Skeletal muscle cell (primary cell): Measurements from ENCODE around the gene MAML2.

Source experiments
- DNase-seq: peaks from one replicate; pipeline ENCODE4 v3.0.0-alpha.2; 2010; ENCODE audit warnings: low read depth
- H3K4me3 ChIP-seq: 2 replicates; pipeline ENCODE4 v1.5.1; 2011; ENCODE audit warnings: low read depth, mild to moderate bottlenecking, control low read depth, low read length, moderate library complexity

Gene MAML2

DNA sequence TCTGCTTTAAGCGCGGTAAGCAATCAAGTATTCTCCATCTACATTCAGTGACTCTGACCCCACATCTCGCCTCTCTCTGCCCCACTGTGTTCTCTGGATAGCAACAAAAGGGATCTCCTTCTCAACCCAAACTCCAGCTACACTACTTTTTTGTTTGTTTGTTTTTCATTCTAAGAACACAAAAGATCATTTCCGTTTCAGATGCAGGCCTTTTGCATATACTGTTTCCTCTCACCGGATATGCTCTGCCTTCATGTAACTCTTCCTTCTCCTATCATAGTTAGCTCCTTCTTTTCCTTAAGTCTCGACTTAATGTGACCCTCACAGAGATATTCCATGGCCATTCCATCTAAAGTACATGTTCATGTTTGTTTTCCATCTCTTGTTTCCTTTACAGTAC, 239.3 kb downstream of the MAML2 start:
- H3K4me3 ChIP-seq: no peak overlapping the region
- no peak for DNase-seq

DNA sequence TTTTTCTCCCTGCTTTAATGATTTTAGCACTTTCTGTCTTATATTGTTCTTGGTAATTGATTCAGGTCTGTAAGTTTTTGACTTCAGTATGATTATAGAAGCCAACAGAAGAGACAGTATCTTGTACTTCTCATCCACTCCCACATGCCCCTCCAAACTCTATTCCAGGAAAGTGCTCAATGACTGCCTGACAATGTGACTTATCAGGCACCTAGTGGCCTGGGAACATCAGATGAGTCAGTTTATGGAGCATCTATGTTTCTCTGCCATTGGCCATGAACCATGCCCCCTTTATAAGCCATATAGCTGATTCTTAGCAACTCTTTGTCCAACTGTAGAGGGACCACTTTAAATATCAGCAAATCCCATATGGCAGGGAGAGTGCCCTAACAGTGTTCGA, 239.9 kb downstream of the MAML2 start:
- no peak overlapping the region for H3K4me3 ChIP-seq
- DNase-seq: no peak

DNA sequence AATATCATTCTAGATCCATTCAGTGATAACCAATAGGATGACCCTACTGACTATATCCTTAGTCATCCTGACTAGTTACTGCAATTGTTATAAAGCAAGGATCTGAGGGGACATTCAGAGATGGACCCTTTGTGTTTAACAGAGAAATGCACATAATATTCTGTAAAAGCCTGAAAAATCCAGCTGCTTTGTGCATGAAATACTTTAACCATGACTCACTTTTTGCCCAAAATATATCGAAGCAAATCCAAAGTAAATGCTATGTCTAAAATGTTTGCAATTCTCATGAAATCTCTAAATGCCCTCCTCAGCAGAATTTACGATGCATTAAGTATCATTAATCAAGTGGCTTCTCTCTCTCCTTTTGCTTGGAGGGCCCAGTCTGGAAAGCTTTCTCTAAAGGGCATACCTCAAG, 240.3 kb downstream of the MAML2 start:
- no peak overlapping the region for H3K4me3 ChIP-seq
- no peak for DNase-seq

DNA sequence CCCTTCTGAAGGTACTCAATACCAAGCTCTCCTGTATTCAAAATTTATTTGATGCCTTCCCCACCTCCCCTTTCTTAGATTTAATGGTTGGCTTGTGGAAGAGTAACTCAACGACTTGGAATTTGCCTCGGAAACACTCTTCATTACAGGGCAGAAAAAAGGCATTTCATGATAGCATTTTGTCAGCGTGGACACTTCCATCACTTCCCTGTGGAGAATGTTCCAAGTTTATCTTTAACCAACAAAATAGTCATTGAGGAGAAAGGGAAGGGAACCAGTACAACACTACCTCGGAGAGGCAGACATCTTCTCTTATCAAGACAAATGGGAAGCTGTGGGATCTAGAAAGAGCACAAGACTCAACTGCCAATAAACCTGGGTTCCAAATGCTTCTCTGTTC, 241.8 kb downstream of the MAML2 start:
- H3K4me3 ChIP-seq: no peak overlapping the region
- no peak for DNase-seq

DNA sequence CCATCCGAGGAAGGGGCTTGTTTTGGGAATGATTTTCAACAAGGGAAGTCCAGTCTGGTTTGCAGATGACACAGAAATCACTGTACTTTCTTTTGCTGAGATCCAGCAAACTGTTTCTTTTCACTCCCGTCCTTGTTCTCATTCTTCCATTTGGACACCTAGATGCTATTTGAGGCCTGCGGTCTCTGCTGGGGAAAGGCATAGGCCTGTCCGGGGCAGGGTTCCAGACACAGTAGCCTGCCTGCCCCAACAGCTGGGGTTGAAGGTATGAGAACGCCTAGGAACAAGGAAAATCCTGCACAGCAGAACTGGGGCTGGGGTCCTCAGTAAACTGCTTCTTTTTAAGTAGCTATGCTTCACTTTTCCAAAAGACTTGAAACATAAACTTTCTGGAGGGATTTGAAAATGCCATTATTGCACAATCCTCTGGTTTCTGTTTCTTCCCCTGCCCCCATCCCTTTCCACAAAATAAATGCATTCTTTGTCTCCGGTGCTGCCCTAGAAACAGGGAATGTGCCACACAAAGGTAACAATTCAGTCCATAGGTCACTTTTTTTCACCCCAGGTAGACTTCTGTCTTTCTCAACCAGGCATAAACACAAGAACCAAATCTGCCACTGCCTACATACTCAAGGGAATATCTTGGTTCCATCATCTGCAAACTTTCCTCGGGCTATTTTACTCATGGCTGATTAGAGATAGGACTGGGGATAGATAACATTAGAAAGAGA, 244.3 kb downstream of the MAML2 start:
- no peak overlapping the region for H3K4me3 ChIP-seq
- DNase-seq: no peak

DNA sequence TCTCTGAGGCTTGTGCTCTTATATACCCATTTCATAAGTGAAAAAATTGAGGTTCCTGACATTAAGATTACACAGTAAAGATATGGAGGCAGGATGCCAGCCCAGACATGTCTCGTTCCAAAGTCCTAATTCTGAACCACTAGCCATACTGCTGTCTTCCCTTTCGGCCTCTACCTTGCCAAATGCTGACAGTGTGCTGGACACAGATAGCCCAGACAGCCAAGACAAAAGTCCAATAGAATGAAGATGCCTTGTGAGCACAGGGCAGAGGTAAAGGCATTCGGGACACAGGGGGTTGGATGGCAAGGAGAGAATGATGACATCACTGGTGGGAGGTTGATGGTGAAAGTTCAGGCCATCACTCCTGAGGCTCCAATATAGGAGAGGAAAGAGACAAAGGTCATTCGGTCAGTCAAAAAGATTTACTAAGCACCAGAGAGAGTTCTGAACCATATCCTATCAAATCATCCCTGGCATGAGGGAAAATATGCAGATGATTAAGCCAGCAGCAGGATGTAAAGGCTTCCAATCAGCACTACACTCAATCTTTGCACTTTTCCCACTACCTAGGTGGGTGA, 245.1 kb downstream of the MAML2 start:
- no peak overlapping the region for H3K4me3 ChIP-seq
- DNase-seq: no peak

DNA sequence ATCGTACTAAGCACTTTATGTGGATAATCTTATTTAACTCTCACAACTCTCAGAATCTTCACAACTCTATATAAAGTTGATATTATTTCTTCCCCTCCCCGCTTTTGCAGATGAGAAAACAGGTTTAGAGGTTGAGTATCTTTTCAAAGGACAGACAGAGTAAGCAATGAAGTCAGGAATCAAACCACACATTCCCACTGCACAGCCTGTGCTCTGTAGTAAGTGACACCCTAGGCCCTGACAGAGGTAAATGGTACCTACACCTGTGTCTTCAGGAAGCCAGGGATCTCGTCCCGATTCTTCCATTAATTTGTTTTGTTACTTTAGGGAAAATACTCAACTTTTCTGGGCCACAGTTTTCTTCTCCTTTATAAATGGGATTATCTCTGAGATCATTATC, 246.6 kb downstream of the MAML2 start:
- no peak overlapping the region for H3K4me3 ChIP-seq
- no peak for DNase-seq

DNA sequence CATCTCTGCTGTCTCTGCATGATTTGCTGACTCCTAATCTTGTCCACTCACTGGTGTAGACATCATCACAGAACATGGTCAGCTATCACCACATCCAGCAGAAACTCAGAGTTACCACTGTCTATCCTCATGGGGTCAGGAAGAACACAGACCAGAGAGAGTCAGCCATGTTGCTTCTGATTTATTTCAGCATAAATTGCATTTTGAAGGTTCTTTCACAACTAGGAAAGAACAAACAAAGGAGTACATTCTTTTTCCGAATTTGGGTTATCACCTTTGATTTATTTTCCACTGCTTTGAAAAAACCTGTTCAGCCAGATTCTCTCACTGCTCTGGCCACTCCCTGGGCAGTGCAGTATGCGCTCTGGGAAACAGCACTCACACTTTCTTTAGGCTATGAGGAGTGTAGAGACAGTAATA, 247.1 kb downstream of the MAML2 start:
- H3K4me3 ChIP-seq: no peak overlapping the region
- DNase-seq: no peak

DNA sequence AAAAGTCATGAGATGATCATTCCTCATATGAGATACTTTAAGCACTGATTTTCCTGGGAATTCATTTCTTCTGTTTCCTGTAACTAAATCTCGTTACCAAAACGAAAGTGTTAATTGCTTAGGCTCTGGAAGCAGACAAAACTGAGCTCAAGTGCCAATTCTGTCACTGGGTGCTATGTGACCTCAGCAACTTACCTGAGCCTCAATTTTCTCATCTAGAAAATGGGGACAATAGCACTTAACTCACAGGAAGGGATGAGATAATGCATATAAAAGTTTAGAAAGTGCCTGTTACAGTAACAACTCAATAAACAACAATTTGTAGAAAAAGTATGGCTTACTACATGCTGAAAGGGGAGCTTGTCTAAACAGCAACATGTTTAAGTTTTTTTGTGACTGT, 248.8 kb downstream of the MAML2 start:
- H3K4me3 ChIP-seq: no peak overlapping the region
- DNase-seq: no peak

DNA sequence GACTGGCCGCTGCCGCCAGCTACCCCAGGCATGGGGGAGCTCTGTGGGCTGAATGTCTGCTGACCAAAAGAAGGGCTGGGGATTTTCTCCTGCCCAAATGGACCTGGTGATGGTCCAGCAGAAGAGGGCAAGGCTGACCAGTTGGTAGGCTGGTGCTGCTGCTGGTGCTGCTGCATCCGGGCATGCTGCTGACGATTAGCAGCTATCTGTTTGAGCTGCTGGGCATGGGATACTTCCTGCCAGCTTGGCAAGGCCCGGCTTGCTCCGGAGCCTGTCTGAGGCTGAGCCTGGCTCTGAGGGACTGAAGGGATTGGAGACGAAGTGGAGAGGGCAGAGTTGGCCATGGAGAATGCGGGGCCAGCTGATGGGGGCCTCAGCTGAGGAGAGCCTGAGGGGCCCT, 250.5 kb downstream of the MAML2 start:
- H3K4me3 ChIP-seq: no peak overlapping the region
- no peak for DNase-seq

DNA sequence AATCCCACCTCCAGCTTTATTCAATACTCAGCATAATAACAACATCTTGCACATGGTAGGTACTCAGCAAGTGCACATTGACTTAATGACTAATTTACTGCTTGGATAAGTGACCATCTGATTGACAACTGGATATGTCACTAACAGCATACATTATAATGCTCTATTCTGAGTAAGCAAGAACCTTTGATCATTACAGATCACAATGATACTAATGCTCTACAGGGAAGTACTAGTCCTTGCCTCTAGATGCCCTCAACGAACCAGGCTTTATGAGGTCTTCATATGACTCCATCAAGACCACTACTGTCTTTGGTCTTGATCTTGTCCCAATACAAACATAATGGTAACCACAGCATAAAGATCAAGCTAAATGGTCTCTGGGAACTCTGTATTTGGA, 251.5 kb downstream of the MAML2 start:
- no peak overlapping the region for H3K4me3 ChIP-seq
- no peak for DNase-seq

DNA sequence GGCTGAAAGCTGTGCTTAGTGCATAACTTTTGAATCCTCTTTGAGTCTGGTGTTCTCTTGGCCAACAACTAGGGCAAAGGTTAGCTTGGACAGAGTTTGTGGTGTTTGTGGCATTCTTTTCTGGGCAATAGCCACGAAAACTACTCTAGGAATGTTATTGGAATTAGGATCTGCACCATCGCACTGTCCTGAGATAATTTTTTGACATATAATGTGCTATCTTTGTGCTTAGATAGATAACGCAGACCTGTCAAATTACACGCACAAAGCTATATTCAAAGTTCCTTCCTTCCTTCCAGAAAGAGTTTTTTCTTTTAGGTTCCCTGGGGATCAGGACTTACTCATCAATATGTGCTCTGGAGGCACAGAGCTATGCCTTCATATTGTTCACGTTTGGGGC, 252.3 kb downstream of the MAML2 start:
- no peak for DNase-seq
- no peak overlapping the region for H3K4me3 ChIP-seq

DNA sequence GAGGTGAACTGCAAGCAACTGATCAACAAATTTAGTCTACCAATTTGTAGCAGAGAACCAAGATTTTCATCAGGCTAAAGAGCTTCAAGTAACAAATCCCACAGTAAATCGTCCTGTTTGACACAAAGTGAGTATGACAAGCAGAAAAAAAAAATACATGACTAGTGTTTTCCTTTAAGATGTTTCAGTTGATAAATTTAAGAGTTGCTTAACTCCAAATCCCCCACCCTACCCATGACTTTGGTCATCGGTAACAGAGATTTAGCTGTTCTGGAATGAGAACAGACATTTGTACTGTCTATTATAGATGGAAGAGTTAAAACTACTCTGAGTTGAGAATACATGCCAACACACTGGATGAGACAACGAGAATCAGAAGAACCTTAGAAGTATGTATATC, 254.1 kb downstream of the MAML2 start:
- DNase-seq: no peak
- no peak overlapping the region for H3K4me3 ChIP-seq

DNA sequence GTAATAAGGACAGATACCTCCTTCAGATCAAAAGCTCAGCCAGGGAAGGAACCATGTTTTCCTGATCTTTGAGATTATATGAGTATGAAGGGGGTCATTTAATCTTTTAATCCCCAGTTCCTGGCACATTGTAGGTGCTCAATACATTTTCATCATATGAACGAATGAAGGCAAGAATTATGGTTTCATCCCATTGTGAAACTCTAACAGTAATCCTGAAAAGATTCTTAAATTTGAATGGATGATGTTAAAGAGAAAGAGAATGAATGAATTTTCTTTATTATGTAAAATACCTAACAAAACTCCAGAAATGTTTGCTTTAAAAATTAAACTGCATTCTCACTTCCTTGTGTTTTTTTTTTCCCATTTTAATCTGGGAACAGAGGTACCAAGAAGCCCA, 256.9 kb downstream of the MAML2 start:
- H3K4me3 ChIP-seq: no peak overlapping the region
- no peak for DNase-seq

DNA sequence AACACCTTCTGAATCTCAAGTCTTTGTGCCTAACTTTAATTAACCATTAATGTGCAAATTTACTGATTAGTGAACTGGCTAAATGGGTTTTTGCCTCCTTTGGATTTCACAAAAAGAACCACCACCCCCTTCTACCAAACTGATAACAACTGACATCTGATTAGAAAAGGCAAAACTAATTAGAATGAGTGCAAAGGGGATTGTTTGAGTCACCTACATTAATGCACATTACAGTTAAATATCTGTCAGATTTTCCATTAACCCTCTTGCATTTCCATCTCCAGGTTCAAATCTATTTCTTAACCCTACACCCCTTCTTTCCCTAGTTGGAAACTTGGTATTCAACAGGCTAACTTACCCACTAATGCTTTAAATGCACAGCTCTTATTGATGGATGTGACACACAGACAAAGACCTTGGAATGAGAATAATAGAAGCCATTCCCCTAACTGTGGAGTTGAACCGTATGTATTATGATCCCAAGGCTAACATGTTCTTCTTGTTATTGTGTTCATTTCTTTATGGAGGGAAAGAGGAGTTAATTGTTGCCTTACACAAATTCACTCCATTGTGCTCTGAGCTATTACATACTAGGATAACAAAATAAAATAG, 257.6 kb downstream of the MAML2 start:
- H3K4me3 ChIP-seq: no peak overlapping the region
- DNase-seq: no peak

DNA sequence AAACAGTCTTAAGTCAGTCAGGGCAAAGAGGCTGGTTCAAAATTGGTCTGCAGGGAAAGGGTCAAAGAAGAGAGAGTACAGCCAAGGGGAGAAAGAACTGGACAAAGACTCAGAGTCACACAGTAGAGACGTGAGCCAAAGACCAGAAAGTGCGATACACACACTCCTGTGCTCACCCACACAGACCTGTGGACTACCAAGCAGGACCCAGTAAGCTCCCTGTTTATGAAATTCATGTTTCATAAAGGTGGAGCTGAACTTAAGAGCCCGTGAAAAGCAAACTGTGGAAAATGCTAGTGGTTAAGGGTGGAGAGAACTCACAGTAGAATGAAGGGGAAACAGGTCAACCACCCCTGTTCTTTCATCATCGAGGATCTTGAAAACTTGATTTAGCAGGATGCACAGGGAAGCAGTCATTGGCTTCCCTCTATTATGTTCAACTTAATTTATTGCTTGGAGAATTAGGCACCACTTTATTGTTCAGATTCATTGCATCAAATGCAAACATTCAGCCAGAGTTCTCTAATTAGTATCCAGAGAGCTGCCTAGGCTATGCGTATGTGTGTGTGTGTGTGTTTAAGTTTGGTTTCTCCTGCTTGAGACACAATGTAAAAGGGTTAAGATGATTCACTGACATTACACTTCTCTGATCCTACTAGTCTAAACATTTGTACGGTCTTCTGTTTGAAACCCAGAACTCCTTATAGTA, 258.2 kb downstream of the MAML2 start:
- no peak for DNase-seq
- no peak overlapping the region for H3K4me3 ChIP-seq

DNA sequence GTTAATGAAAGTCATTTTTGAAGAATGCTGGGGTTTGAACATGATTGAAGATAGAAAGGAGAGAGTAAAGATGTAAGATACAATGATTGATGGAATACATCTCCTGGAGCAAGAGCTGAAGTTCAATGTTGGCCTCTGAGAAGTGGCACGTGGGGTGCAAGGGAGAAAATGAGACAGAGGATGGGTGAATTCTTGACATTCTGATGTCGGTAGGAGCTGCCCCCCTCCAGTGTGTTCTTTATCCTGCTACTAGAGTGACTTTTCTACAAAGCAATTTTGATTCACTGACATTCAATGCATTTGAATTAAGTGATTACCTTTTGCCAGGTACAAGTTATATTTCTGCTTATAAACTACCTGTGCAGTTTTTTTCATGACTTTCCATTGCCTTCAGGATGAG, 260.1 kb downstream of the MAML2 start:
- H3K4me3 ChIP-seq: no peak overlapping the region
- no peak for DNase-seq

DNA sequence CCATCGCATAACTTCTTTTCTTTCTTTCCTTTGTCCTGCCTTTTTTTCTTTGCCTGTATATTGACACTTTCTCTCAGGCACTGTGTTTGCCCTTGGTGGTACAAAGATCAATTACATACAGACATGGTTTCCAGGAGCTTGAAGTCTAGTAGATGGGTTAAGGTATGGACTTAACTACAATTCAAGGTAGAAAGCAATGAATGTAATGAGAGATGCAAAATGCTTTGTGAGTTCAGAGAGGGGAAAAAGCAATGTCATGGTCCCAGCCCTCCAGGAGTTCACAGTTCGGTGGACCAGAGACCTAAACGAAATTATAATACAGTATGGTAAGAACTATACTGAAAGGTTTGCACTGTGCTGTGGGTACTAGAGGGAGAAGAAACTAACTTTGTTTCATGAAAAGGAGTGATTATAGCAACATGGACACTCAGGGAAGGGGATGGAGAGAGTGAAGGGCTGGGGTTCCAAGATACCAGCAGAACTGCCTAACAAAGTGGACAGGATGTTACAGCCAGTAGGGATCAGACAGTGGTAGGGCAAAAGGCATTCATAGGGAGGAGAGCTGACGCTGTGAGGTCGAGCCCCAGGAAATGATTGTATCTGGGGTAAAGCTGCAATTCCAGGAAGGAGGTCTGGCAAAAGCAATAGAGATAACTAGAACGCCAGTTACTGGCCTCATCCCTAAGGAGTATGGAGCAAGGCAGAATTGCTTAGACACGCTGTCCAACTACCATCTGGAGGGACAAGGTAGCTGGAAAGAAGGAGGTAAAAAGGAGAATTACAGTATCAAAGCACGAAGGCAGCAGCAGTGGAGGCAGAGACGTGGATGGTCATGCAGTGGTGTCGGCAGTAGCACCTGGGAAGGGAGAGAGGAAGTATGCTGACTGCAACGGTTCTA, 260.7 kb downstream of the MAML2 start:
- no peak for DNase-seq
- no peak overlapping the region for H3K4me3 ChIP-seq

DNA sequence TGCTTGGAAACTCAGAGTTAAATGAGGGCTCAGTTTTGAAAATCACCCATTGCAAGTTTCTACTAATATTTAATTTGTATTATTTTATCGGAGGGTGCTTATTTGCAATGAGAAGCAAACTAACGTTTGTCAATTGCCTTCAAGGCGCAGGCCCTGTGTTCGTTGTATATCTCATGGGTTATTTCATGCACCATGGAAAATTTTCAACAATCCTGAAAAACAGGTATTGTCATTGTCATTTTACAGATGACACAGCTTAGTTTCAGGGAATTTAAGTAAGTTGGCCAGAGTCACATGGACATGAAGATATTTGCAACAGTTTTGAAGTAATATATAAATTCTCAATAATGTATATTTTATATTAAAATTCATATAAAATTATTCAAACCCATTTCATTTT, 261.4 kb downstream of the MAML2 start:
- H3K4me3 ChIP-seq: no peak overlapping the region
- no peak for DNase-seq

DNA sequence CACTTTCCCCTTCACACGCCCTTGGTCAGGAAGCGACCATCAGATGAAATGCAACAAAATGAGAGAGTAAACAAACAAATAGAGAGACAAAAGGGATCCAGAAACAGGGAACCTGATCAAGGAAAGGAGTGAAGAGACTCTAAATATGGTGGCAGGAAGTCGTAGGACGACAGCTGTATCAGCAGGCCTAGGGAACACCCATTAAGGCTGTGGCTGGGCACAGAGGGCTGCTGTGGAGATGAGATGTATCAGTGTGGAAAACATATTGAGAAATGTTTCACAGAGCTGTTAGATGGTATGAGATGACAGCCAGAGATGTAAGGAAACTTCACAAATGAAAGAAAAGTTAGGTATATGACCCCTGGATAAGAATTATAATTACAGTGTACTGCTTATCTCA, 263.3 kb downstream of the MAML2 start:
- DNase-seq: no peak

More for the DNA sequence above, 263.3 kb downstream of the MAML2 start:
- H3K4me3 ChIP-seq: no peak overlapping the region
